Small intestine (tissue), 7 donors: ENCODE data around the gene ANKLE1. TPM values are rescaled to one million over a fixed set of nuclear protein-coding genes. Genes with fewer than 3 reads are reported as not detected.

Experiments used
- DNase-seq, 2 donors: peaks; one replicate each; pipeline versions ENCODE4 v3.0.0 to v3.0.0-alpha.2; 2013
- FAIRE-seq: peaks from 2 replicates; lab custom pipeline; 2012; peaks lifted over from hg19 to GRCh38; lab: Jason Lieb, UNC
- H3K27ac ChIP-seq, 3 donors: one replicate each; pipeline ENCODE4 v1.5.1; 2013; ENCODE audit warnings: low read length in 2 of 3, mild to moderate bottlenecking in 2 of 3, control low read depth in 1 of 3, inconsistent platforms in 1 of 3, low read depth in 1 of 3, moderate library complexity in 1 of 3
- H3K27me3 ChIP-seq, 3 donors: one replicate each; pipeline ENCODE4 v1.6.1; 2013; ENCODE audit warnings: low read length in 3 of 3, inconsistent platforms in 1 of 3; ENCODE audit not compliant: control insufficient read depth in 3 of 3, insufficient read depth in 3 of 3
- H3K36me3 ChIP-seq, 3 donors: one replicate each; pipeline ENCODE4 v1.6.1; 2013; ENCODE audit warnings: low read length in 3 of 3, inconsistent platforms in 1 of 3, low read depth in 1 of 3, mild to moderate bottlenecking in 1 of 3, moderate library complexity in 1 of 3; ENCODE audit not compliant: control insufficient read depth in 3 of 3, insufficient read depth in 2 of 3
- H3K4me1 ChIP-seq, 3 donors: one replicate each; pipeline ENCODE4 v1.6.1; 2013; ENCODE audit warnings: low read length in 2 of 3, inconsistent platforms in 1 of 3, low read depth in 1 of 3, mild to moderate bottlenecking in 1 of 3, moderate library complexity in 1 of 3; ENCODE audit not compliant: control insufficient read depth in 3 of 3, insufficient read depth in 2 of 3
- H3K4me3 ChIP-seq, 3 donors: one replicate each; pipeline ENCODE4 v1.5.1; 2013; ENCODE audit warnings: low read length in 3 of 3, control low read depth in 1 of 3, inconsistent platforms in 1 of 3, low read depth in 1 of 3, mild to moderate bottlenecking in 1 of 3, moderate library complexity in 1 of 3
- H3K9me3 ChIP-seq, 2 donors: one replicate each; pipeline ENCODE4 v1.6.1; 2013; ENCODE audit warnings: low read depth in 1 of 2, low read length in 1 of 2; ENCODE audit not compliant: control insufficient read depth in 2 of 2, insufficient read depth in 1 of 2
- WGBS, 3 donors: extraction: QIAGEN DNeasy Blood & Tissue Kit; methylation state at CpG; one replicate each; pipeline ENCODE4 v1.1.7; 2013; 5-methylcytosine and 5-hydroxymethylcytosine counted together
- polyA plus RNA-seq, 4 donors: library from polyadenylated mRNA; stranded (reverse) in 3 of 4; unstranded in 1 of 4; fragments of 200-250 nt in 3 of 4; fragments of 120-200 nt in 1 of 4; gene quantifications; one replicate each; pipeline versions ENCODE4 v1.2.1 to v1.2.3, GENCODE V29; 2013
- donor health status: healthy with polysubstance abuse.
- donor health status: control.
- donor health status: control.
- donor health status: Bipolar disorder and iron deficiency.
- donor health status: healthy.

ANKLE1 gene
- polyA plus RNA-seq, 4 donors, result 0.15 to 0.71 (median 0.22) TPM; not detected in 1

DNA sequence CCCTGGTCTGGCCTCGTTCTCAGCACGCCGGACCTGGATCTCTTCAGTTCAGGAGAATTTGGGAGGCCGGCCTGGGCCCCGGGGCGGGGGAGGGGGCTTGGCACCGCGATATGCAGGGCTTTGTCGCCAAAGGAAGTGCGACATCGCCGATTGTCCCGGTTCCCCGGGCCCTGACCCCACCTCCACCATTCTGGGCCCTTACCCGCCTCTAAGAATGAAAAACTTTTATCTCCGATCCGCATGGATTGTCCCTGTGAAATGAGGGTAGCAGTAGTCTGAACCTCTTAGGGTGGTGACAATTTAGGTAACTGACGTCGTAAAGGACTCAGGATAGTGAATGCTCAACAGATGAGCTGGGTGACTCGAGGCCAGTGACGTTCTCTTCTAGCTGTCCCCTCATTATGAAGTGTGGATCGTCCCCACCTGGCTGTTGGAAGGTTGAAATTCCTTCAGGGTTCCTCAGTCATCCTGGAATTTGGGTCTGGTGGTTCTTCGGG, 28.3 kb downstream of the ANKLE1 start:
- Histone ChIP-seq H3K27ac (peak overlapping the region; percentile 10 to 74 (median 60)), H3K4me3 (peak overlapping the region; percentile 77 to 96 (median 90)), H3K9me3 (no peaks in the 10 kb centered on the region), H3K4me1 (peaks cover 0 to 11% (median 2%) of the 10 kb centered on the region in 3 donors), H3K36me3 (peaks cover 4 to 39% (median 5%) of the 10 kb centered on the region in 3 donors), H3K27me3 (no peaks in the 10 kb centered on the region)
- no peak for DNase-seq
- WGBS, 3 donors, result 4 to 6% (median 5%) methylated on average over 23 of the region's 23 CpGs
- no peak for FAIRE-seq

DNA sequence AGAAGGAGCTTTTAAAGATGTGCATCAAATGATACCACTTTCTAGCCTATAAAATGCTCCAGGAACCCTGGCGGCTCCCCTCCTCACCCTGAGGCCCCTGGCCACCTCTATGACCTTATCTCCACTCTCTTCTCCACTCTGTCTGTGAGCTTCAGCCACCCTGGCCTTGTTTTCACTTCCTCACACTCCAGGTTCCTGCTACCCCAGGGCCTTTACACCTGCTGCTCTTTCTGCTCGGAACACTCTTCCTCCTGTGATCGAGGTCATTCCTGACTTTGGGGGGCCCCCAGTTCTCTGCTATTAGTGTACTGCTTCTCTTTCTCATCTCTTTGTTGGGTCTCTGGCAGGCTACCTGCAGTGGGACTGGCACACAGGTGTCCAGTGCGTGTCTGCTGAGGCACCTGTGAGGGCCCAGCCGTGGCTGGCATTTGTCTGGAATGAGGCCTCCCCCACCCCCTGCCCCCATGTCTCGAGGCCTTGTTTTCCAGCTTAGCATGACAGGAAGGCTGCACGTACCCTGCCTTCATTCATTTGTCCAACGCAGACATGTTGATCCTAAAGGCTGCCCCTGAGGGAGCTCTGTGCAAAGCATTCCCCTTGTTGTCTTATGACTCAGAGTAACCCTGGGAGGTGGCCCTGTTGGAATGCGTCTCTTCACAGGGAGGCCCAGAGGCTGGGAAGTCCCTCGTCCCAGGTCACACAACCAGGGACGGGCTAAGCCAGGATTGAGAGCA, 29.9 kb downstream of the ANKLE1 start:
- Histone ChIP-seq H3K4me1 (peaks cover 0 to 8% (median 2%) of the 10 kb centered on the region in 3 donors), H3K4me3 (no peak overlapping the region), H3K27ac (no peak overlapping the region), H3K27me3 (no peaks in the 10 kb centered on the region), H3K9me3 (no peaks in the 10 kb centered on the region), H3K36me3 (peaks cover 4 to 50% (median 5%) of the 10 kb centered on the region in 3 donors)
- 81 to 87% (median 84%) methylated on average over 11 of the region's 11 CpGs for WGBS, 3 donors
- DNase-seq (no peak), FAIRE-seq (no peak)

DNA sequence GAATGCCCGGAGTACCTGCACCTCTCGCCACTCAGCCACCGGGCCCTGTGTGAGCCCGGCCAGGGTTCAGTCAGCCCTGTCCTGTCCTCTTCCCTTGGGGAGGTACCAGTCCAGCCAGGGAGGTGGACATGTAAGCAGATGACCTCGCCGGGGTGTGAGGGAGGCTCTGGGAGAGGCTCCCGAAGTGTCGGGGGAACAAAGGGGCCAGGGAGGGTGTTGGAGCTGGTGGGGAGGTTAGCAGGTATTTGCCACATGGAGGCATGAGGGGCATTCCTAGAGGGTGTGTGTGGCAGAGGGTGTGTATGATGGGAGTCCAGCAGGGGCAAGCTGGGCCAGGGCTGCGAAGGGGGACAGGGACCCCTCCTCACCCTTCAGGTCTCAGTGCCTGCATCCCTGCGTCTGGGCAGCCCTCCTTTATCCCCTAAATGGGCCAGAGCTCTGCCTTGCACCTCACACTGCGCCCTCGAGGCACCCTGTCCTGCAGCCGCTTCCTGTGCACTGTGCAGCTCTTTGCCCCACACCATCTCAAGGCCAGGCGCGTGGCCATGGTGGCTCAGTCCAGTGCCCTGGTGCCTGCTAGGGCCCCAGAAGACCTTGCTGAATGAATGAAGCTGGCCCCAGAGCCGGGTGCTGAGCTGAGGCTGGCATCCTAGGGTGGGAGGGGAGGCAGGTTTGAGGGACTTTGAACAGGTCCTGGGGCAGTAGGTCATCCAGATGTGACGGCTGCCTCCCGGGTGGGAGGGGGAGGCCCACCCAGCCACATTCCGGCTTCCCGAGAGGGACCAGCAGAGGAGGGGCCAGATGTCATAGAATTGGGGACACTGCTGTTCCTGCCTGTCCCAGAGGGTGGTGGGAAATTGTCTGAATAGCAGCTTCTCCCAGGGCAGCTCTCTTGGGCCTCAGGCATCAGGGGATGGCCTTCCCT, 30.8 kb downstream of the ANKLE1 start:
- H3K27me3 ChIP-seq, result no peaks in the 10 kb centered on the region
- DNase-seq (no peak), FAIRE-seq (no peak)
- 82 to 89% (median 85%) methylated on average over 20 of the region's 20 CpGs for WGBS, 3 donors
- peaks cover 0 to 5% (median 2%) of the 10 kb centered on the region in 3 donors for H3K4me1 ChIP-seq
- H3K9me3 ChIP-seq, result no peaks in the 10 kb centered on the region
- no peak overlapping the region for H3K4me3 ChIP-seq
- H3K36me3 ChIP-seq, result peaks cover 4 to 56% (median 5%) of the 10 kb centered on the region in 3 donors
- H3K27ac ChIP-seq, result no peak overlapping the region

DNA sequence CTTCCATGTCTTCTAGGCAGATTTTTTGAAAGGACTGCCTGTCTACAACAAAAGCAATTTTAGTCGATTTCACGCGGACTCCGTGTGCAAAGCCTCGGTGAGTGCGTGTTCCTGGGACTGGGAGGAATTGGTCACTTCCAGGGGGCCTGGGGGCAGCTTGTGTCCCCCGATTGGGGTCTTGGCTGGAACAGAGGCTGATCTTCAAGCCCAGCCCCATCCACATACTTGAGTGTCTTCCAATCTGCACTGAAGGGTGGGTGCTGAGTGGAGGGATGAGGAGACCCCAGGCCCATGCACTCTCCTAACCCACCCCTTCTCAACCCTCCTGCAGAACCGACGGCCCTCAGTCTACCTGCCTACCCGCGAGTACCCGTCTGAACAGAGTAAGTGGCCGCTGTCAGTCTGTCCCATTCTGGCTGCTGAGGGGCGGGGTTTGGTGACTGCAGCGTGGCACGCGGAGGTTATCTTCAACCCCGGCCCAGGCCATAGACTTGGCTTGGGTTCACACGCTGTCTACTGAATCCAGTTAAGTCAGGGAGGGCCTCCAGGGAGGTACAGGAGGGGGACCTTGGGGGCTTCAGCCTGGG, 32.4 kb downstream of the ANKLE1 start:
- peaks cover 0 to 5% (median 2%) of the 10 kb centered on the region in 3 donors for H3K4me1 ChIP-seq
- H3K27ac ChIP-seq, result no peak overlapping the region
- peaks cover 4 to 69% (median 5%) of the 10 kb centered on the region in 3 donors for H3K36me3 ChIP-seq
- 91 to 94% (median 94%) methylated on average over 19 of the region's 19 CpGs for WGBS, 3 donors
- DNase-seq, result no peak
- no peak for FAIRE-seq
- H3K9me3 ChIP-seq, result no peaks in the 10 kb centered on the region
- no peaks in the 10 kb centered on the region for H3K27me3 ChIP-seq
- no peak overlapping the region for H3K4me3 ChIP-seq

DNA sequence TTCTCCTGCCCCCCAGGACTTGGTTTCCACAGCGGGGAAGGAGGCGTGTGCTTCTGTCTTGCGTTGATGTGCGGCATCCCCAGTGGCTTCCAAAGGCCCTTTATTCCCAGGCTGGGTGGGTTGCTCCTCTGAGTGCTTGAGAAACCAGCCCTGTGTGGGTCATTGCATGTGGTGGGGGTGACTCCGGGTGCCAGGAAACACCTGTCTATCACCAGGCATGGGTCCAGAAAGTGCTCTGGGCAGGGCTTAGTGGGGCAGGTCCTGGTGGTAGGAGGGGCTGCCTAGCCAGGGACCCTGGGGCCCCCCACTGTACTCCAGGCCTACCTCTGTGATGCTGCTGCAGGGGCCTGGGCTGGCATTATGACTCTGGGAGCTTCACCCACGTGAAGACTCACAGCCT, 37.3 kb downstream of the ANKLE1 start:
- no peak for FAIRE-seq
- 78 to 80% (median 78%) methylated on average over 6 of the region's 6 CpGs for whole genome bisulfite sequencing, 3 donors
- H3K27me3 ChIP-seq, result no peaks in the 10 kb centered on the region
- H3K9me3 ChIP-seq, result no peaks in the 10 kb centered on the region
- no peaks in the 10 kb centered on the region for H3K4me1 ChIP-seq
- no peak overlapping the region for H3K4me3 ChIP-seq
- no peak overlapping the region for H3K27ac ChIP-seq
- no peak for DNase-seq
- peaks cover 12 to 78% (median 12%) of the 10 kb centered on the region in 3 donors for H3K36me3 ChIP-seq

DNA sequence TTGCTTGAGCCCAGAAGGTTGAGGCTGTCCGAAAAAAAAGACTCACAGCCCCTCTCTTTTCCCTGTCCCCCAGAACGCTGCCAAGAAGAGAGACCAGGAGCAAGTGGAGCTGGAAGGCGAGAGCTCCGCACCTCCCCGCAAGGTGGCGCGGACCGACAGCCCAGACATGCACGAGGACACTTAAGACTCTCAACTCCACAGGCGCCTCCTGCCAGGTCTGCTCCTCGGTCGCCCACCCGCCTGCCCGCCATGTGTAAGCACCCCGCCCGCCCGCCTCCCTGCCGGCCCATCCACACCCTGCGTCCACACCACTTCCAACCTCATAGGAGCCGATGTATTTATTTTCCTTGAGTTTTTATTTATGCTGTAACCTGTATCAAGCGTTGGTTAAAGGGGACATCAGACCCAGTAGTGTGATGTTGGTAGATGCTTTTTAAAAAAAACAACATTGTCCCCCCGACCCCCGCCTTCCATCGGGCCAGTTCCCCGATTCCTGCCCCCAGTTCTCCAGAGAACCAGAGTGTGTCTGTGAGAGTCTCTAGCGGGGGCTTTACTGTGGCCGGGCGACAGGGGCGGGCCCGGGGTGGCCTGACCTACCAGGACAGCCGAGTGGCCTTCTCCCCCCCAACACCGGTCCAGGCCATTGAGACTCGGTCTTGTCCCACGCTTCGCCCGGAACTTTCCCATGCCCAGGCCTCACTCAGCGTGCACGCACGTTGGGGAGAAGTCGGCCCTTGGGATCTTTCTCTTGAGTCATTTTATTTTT, 38.0 kb downstream of the ANKLE1 start:
- Histone ChIP-seq H3K27ac (no peak overlapping the region), H3K36me3 (peaks cover 9 to 73% (median 11%) of the 10 kb centered on the region in 3 donors), H3K4me1 (no peaks in the 10 kb centered on the region), H3K27me3 (no peaks in the 10 kb centered on the region), H3K4me3 (no peak overlapping the region), H3K9me3 (no peaks in the 10 kb centered on the region)
- WGBS, 3 donors, result 93 to 96% (median 95%) methylated on average over 37 to 40 of the region's 40 CpGs
- FAIRE-seq, result no peak
- DNase-seq, result no peak

DNA sequence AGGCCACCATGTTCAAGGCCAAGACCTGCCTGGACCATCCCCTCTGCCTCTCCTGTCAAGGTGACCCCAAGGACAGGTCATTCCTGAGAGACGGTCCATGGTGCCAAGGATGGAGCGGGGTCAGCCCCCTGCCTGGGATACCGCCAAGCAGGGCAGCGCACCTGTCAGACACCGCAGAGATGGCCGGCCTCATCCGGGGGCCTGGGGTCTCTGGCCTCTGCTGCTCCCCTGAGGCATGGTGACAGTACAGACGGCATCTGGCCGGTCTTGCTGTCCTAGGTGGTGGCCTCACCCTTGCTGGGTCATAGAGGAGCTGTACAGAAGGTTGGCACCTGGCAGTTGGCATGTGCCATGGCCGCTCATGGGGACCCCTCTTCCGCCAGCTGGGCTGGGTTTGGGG, 38.7 kb downstream of the ANKLE1 start:
- FAIRE-seq (no peak), DNase-seq (no peak)
- Histone ChIP-seq H3K4me3 (no peak overlapping the region), H3K36me3 (peaks cover 7 to 72% (median 10%) of the 10 kb centered on the region in 3 donors), H3K27ac (no peak overlapping the region), H3K9me3 (no peaks in the 10 kb centered on the region), H3K27me3 (no peaks in the 10 kb centered on the region), H3K4me1 (no peaks in the 10 kb centered on the region)
- WGBS, 3 donors, result 82 to 91% (median 90%) methylated on average over 11 of the region's 11 CpGs
